ENCODE data around the gene ZNF3. TPM values are rescaled to one million over a fixed set of nuclear protein-coding genes. Genes with fewer than 3 reads are reported as not detected.

The ZNF3 gene
- polyA plus RNA-seq, 1 donor from 2014 or later = 31.7 TPM

DNA sequence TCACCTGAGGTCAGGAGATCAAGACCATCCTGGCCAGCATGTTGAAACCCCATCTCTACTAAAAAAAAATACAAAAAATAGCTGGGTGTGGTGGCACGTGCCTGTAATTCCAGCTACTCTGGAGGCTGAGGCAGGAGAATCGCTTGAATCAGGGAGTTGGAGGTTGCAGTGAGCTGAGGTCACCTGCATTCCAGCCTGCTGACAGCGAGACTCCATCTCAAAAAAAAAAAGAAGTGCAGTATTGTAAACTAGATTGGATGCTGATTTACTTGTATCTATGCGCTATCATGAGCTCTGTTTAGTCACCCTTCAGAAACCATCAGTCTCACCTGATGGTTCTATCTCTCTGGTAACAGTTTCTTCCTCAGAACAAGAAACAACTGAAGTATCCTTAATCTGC lies 18.1 kb downstream of the ZNF3 start:
- H3K27me3 Mint-ChIP-seq = no peaks in the 10 kb centered on the region
- H3K4me3 Mint-ChIP-seq = no peak overlapping the region
- peaks cover 3% of the 10 kb centered on the region for H3K36me3 Mint-ChIP-seq
- H3K27ac Mint-ChIP-seq = no peak overlapping the region
- H3K4me1 Mint-ChIP-seq = peaks cover 0 to 8% (median 5%) of the 10 kb centered on the region in 3 donors
- H3K9me3 Mint-ChIP-seq = no peaks in the 10 kb centered on the region

DNA sequence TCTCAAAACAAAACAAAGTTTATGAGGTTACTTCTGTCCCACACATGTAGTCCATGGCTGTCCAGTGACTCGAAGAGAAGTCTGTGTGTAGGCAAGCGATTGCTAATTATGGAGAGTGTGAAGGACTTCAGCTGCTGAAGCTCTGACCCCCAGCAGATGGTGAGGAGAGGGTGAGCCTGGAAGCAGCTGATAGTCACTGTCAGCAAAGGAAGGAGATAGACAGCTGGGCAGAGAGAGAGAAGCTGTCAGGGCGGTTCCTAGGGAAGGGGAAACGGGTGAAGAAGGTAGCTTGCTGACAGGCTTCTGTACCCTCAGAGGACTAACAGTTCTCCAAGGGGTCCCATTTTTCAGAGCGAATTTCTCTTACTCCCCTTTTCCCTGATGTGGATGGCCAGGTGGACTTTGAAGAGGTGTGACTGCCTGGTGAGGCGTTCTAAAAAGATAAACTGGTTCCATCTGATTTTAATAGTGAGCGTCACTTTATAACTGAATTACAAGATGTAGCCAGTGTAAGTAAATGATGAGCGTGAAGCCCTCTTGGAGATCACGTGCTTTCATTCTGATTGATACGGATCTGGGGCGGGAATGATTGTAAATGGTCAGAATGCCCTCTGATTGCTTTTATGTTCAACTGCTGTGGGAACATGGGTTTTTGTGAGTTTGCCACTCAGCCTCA lies 19.9 kb downstream of the ZNF3 start:
- Mint-ChIP-seq H3K27me3 (no peaks in the 10 kb centered on the region), H3K9me3 (no peaks in the 10 kb centered on the region), H3K4me3 (no peak overlapping the region), H3K27ac (no peak overlapping the region), H3K4me1 (peaks cover 0 to 10% (median 5%) of the 10 kb centered on the region in 3 donors), H3K36me3 (no peaks in the 10 kb centered on the region)

DNA sequence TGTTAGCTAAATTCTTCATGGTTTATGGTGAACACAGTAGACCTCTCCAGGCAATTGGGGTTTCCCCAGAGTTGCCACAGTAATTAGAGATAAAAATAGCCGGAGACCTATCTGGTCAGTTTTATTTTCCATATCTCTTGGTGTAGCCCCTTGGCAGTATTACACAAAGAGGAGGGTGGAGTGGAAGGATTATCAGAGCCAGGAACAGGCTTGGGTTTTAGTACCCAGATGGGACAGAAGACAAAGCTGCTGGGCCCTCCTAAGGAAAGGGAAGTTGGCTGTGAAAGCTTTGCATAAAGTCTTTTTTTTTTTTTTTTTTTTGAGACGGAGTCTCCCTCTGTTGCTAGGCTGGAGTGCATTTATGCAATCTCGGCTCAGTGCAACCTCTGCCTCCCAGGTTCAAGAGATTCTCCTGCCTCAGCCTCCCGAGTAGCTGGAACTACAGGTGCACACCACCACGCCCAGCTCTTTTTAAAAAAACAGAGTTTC lies 22.2 kb downstream of the ZNF3 start:
- Mint-ChIP-seq H3K36me3 (no peaks in the 10 kb centered on the region), H3K27ac (peak overlapping the region in 2 of 3 donors; percentile 19 to 75), H3K4me3 (peak overlapping the region in 1 of 4 donors; percentile 25), H3K27me3 (no peaks in the 10 kb centered on the region), H3K9me3 (no peaks in the 10 kb centered on the region), H3K4me1 (peaks cover 0 to 10% (median 5%) of the 10 kb centered on the region in 3 donors)

DNA sequence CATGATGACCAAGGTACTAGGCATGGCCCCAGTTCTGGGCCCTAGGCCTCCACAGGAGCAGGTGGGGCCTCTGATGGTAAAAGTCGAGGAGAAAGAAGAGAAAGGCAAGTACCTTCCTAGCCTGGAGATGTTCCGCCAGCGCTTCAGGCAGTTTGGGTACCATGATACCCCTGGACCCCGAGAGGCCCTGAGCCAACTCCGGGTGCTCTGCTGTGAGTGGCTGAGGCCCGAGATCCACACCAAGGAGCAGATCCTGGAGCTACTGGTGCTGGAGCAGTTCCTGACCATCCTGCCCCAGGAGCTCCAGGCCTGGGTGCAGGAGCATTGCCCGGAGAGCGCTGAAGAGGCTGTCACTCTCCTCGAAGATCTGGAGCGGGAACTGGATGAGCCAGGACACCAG lies 24.5 kb downstream of the ZNF3 start:
- H3K36me3 Mint-ChIP-seq = no peaks in the 10 kb centered on the region
- H3K27ac Mint-ChIP-seq = no peak overlapping the region
- H3K4me1 Mint-ChIP-seq = peaks cover 0 to 12% (median 4%) of the 10 kb centered on the region in 3 donors
- no peaks in the 10 kb centered on the region for H3K9me3 Mint-ChIP-seq
- H3K27me3 Mint-ChIP-seq = no peaks in the 10 kb centered on the region
- no peak overlapping the region for H3K4me3 Mint-ChIP-seq

DNA sequence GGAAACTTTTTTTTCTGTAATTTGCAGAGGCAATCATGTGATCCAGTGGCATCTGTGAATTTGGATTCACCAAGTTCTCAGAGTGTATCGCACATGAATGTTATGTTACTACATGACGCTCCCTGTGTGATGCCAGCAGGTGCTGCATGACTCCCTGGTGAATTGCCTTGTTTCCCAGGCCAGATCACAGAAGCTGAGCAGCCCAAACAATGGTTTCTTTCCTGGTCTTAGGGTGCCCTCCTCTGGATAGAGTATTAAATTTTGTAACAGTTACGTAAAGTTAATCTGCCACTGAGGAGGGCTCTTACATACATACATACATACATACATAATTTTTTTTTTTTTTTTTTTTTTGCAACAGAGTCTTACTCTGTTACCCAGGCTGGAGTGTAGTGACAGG lies 28.3 kb downstream of the ZNF3 start:
- H3K4me1 Mint-ChIP-seq = peaks cover 12 to 17% (median 13%) of the 10 kb centered on the region in 3 donors
- peaks cover 1% of the 10 kb centered on the region for H3K27me3 Mint-ChIP-seq
- no peak overlapping the region for H3K27ac Mint-ChIP-seq
- peaks cover 2% of the 10 kb centered on the region for H3K36me3 Mint-ChIP-seq
- no peaks in the 10 kb centered on the region for H3K9me3 Mint-ChIP-seq
- H3K4me3 Mint-ChIP-seq = peak overlapping the region in 1 of 4 donors; percentile 73

DNA sequence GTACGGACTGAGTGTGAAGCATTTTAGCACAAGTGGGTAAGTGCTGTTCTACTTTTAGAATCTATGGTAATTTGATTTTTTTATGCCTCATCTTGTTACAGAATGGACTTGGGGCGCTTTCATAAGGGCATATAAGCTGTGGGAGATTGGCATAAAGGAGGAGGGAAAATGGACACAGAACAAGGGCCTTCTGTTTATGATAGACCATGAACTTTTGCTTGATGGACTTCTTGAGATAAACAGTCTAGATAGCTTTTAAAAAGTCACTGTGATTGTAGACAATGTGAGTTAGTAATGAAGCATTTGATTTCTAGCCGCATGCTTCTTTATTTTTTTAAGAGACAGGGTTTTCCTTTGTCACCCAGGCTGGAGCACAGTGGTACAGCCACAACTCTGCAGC lies 29.9 kb downstream of the ZNF3 start:
- H3K27ac Mint-ChIP-seq = peak overlapping the region; percentile 75 to 89 (median 77)
- no peaks in the 10 kb centered on the region for H3K9me3 Mint-ChIP-seq
- peaks cover 1% of the 10 kb centered on the region for H3K27me3 Mint-ChIP-seq
- H3K36me3 Mint-ChIP-seq = peaks cover 2% of the 10 kb centered on the region
- H3K4me3 Mint-ChIP-seq = peak overlapping the region; percentile 17 to 81 (median 62)
- peaks cover 12 to 15% (median 13%) of the 10 kb centered on the region in 3 donors for H3K4me1 Mint-ChIP-seq

DNA sequence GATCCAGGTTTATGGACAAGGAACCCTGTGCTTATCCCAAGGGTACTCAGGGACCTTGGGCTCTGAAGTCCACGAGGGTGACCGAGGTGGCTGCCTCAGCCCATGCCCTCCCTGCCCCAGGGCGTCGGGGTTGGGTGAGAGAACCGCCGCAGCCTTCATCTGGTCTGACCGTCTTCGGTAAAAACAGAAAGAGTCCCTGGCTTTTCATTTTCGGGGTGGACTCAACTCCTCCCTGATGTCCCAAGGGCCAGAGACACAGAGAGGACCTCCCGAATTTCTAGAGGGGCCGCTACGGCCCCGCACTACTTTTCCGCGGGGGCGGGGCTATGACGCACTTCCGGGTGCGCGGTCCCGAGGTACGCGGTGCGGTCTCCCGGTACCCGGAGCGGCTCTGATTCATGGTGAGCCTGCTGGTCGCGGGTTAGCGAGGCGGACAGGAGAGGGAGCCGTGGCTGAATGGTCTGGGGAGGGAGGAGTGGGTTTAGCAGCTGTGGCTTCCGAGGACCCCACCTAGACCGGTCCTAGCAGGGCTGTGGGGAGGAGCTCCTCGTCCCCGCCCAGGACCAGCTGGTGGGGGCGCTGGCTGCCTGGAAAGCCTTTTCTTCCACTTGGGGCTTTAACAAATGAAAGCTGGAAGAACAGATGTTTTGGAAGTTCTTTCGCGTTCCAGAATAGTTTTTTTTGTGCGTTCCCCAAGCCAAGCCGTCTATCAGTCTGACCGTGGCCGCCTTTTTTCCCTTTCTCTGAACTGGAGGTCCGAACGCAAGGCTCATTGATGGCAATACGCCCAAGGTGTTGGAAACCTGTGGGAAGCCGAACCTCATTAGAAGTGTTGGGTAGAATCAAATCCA lies 31.9 kb downstream of the ZNF3 start, which contains the start of gene ZSCAN21:
TSS of gene ZSCAN21 (plus strand) at position 334 of the 851 bp plus-strand sequence. CDS start 7,233 bp downstream, outside the sequence.
- Mint-ChIP-seq H3K4me3 (peak within 1 kb of the TSS; percentile 80 to 98 (median 94)), H3K9me3 (no peaks in the 10 kb centered on the region), H3K27me3 (peaks cover 3% of the 10 kb centered on the region), H3K36me3 (peaks cover 2% of the 10 kb centered on the region), H3K27ac (peak within 1 kb of the TSS; percentile 98 to 99 (median 98)), H3K4me1 (peaks cover 14 to 17% (median 14%) of the 10 kb centered on the region in 3 donors)

DNA sequence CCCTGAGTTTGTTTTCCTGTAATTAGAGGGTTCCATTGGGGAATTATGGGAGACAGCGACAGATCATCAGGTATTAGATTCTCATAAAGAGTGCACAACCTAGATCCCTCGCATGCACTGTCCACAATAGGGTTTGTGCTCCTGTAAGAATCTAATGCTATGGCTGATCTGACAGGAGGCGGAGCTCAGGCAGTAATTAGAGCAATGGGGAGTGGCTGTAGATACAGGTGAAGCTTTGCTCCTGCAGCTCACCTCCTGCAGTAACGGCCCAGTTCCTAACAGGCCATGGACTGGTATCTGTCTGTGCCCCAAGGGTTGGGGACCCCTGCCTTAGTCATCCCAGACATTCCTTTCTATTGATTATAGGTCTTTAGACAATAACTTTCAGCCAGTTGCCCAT lies 32.8 kb downstream of the ZNF3 start:
- Mint-ChIP-seq H3K4me1 (peaks cover 15 to 16% (median 16%) of the 10 kb centered on the region in 3 donors), H3K27me3 (peaks cover 3% of the 10 kb centered on the region), H3K36me3 (peaks cover 2% of the 10 kb centered on the region), H3K27ac (peak overlapping the region in 2 of 3 donors; percentile 53 to 54), H3K9me3 (no peaks in the 10 kb centered on the region), H3K4me3 (peak overlapping the region; percentile 80 to 98 (median 94))

DNA sequence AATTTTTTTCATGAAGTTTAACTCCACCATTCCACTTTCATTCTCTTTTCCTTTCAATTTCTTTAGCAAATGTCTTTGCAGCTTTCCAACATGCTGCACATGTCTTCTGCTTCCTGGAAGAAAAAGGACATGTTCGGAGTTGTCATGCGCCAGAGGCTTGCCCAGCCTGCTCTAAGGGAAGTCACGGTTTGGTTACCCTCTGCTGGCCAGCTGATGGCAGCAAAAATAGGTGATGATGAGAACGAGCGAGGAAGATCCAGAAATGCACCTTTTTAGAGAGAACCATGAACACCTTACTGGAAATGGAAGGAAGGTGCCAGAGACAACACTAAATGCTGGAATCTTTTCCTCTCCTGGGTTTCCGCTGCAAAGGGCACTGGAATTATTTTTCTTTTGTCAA lies 36.8 kb downstream of the ZNF3 start:
- peaks cover 2% of the 10 kb centered on the region for H3K36me3 Mint-ChIP-seq
- peaks cover 3% of the 10 kb centered on the region for H3K27me3 Mint-ChIP-seq

DNA sequence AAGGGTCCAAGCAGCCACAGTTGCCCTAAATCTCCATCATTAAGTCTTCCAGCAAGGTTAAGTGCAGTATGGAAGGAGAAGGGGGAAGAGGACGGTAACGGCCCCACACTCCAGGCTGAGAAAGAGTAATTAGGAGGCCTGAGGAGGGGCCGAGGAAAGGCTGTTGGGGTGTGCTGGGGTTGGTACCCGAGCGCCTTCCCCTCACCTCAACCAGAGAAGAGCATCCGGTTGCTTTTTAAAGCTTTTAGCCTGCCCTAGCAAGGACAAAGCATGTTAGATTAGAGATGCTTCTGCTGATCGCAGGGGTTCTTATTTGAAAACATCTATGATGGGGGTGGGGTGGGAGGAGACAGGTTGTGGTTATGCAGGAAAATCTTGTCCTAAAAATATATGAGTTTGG lies 40.9 kb downstream of the ZNF3 start:
- Mint-ChIP-seq H3K36me3 (peaks cover 2% of the 10 kb centered on the region), H3K4me1 (peaks cover 5 to 10% (median 7%) of the 10 kb centered on the region in 3 donors), H3K27ac (peak overlapping the region in 1 of 3 donors; percentile 61), H3K27me3 (peaks cover 2% of the 10 kb centered on the region), H3K9me3 (no peaks in the 10 kb centered on the region), H3K4me3 (no peak overlapping the region)

More for the DNA sequence above, 36.8 kb downstream of the ZNF3 start:
- Mint-ChIP-seq H3K27ac (no peak overlapping the region), H3K4me3 (peak overlapping the region in 3 of 4 donors; percentile 5 to 90 (median 90)), H3K4me1 (peaks cover 10 to 14% (median 11%) of the 10 kb centered on the region in 3 donors), H3K9me3 (no peaks in the 10 kb centered on the region)

DNA sequence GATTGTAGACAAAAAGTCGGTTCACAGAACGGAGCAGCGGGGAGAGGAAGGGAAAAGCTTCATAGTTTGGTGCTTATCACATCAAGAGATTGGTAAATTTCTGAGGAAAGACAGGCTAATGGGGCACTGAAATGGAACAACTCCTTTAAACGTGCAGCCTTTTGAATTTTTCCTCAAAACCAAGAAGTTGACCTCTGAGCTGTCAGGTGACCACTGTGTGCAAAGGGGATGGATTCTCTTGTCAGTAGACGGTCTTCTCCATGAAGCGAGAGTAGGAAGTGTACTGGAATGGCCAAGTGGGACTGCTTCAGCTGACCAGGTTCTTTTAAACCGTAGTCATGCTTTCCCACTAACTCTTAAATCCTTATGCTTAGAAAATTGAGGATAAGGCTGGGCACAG lies 43.2 kb downstream of the ZNF3 start:
- H3K27ac Mint-ChIP-seq = no peak overlapping the region
- no peak overlapping the region for H3K4me3 Mint-ChIP-seq
- no peaks in the 10 kb centered on the region for H3K27me3 Mint-ChIP-seq
- no peaks in the 10 kb centered on the region for H3K9me3 Mint-ChIP-seq
- peaks cover 2 to 6% (median 5%) of the 10 kb centered on the region in 3 donors for H3K4me1 Mint-ChIP-seq
- peaks cover 6% of the 10 kb centered on the region for H3K36me3 Mint-ChIP-seq

DNA sequence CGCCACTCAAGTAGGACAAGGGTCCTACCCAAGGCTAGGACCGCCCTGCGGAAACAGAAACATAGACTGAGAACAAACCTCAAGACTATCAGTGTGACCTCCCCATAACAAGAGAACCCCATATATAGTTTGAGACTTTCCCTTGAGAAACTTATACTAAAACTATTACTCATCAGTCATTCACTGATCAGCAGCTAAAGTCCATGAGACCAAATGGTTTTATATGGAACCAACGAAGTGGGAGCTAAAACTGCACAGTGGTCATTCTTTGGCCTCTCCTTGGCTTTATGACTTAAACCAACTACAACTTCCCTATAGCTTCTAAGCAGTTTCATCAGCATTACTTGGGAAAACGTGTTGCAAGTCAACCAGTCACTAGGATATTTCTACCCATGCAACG lies 45.6 kb downstream of the ZNF3 start:
- Mint-ChIP-seq H3K9me3 (no peaks in the 10 kb centered on the region), H3K4me3 (no peak overlapping the region), H3K27ac (no peak overlapping the region), H3K4me1 (peaks cover 0 to 3% (median 1%) of the 10 kb centered on the region in 3 donors), H3K36me3 (peaks cover 13% of the 10 kb centered on the region), H3K27me3 (no peaks in the 10 kb centered on the region)

DNA sequence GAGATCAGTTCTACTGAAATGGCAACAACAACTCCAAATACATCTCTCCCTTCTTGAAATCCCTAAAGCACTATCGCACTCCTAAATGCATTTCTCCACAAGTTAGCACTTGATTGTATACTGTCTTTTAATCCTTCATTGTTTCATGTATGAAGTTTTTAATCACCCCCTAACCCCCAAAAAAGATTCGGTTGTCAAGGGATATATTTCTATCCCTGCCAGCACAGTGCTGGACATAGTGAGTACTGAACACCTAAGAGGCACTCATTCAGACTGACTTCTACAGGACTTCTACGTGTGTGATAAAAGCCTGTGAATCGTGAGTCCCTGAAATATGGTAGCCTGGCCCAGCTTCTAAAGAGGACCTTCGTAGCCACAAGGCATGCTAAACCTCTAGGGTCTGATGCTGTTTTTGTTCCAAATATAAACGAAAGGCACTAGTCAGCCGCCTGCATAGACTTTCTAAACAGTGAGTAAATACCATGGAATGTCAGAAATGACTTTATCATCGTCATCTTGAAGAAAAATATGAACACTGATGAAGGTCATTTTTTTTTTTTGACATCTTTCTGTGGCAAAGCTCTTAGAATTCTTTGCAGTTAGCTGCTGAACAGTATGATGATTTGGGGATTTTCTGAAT lies 46.5 kb downstream of the ZNF3 start:
- H3K36me3 Mint-ChIP-seq = peaks cover 13% of the 10 kb centered on the region
- H3K4me3 Mint-ChIP-seq = no peak overlapping the region
- H3K4me1 Mint-ChIP-seq = peaks cover 0 to 3% (median 1%) of the 10 kb centered on the region in 3 donors
- no peaks in the 10 kb centered on the region for H3K27me3 Mint-ChIP-seq
- no peaks in the 10 kb centered on the region for H3K9me3 Mint-ChIP-seq
- H3K27ac Mint-ChIP-seq = no peak overlapping the region

DNA sequence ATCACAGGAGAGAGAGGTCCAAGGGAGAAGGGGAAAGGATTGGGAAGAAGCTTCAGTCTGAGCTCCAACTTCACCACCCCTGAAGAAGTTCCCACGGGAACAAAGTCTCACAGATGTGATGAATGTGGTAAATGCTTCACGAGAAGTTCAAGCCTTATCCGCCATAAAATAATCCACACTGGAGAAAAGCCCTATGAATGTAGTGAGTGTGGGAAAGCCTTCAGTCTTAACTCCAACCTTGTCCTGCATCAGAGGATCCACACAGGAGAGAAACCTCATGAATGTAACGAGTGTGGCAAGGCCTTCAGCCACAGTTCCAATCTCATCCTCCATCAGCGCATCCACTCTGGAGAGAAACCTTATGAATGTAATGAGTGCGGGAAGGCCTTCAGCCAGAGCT lies 48.0 kb downstream of the ZNF3 start:
- H3K4me3 Mint-ChIP-seq = no peak overlapping the region
- H3K9me3 Mint-ChIP-seq = no peaks in the 10 kb centered on the region
- peaks cover 0 to 3% (median 1%) of the 10 kb centered on the region in 3 donors for H3K4me1 Mint-ChIP-seq
- no peaks in the 10 kb centered on the region for H3K27me3 Mint-ChIP-seq
- no peak overlapping the region for H3K27ac Mint-ChIP-seq
- peaks cover 13% of the 10 kb centered on the region for H3K36me3 Mint-ChIP-seq

DNA sequence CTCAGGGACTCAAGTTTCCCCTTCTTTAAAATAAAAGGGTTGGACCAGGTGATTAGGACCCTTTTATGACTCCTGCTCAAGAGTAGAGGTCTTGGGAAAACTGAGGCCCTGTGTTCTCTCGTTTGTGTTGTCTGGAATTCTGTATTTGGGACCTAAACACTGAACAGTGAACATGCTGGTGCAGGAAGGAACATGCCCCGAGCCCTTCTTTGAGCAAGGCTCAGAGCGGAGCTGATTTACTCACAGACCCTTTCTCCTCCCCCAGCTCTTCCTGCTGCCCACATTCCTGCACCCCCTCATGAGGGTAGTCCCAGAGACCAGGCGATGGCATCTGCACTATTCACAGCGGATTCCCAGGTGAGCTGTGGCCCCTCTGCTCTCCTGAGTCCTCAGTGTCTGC lies 51.9 kb downstream of the ZNF3 start:
- Mint-ChIP-seq H3K27me3 (no peaks in the 10 kb centered on the region), H3K4me1 (peaks cover 0 to 3% (median 0%) of the 10 kb centered on the region in 3 donors), H3K9me3 (no peaks in the 10 kb centered on the region), H3K4me3 (no peak overlapping the region), H3K27ac (no peak overlapping the region), H3K36me3 (peaks cover 7% of the 10 kb centered on the region)

Measured in IgD-negative memory B cell (primary cell).